ENCODE data around the gene CIROP. TPM values are rescaled to one million over a fixed set of nuclear protein-coding genes. Genes with fewer than 3 reads are reported as not detected.

CIROP gene
- 0.01 and 0.03 TPM in 2 replicates for polyA plus RNA-seq (2013)

DNA sequence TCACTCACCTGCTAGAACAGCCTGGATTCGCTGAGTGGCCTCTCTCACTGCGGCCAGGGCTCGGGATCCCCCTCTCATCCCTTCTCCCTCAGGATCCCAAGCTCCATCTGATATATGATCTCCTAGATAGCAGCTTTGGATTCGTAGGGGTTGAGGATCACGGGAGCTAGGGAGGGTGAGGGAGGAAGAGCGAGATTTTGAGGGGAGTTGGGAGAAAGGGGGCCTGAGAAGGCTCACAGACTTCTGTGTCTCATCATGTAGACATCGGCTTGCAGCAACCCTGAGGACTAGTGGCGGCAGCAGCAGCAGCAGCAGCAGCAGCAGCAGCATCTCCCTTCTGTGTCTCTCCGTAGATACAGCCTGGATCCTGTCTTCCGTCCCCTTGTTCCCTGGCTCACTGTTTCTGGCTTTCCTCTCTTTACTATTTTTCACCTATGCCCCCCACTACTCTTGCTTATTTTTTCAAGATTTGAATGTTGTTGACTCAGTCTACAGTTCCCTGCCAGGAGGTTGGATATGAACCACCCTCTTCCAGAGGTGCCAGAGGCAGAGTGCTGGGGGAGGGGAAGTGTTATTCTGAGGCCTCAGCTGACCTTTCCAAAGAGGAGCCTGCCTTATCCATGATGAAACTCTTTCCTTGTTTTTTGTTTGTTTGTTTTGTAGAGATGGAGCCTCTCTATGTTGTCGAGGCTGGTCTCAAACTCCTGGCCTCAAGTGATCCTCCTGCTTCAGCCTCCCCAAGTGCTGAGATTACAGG lies at the start of gene CIROP:
TSS of gene CIROP (minus strand) at position 399 of the 757 bp plus-strand sequence. CDS start at position 330, 69 bp downstream.
- Histone ChIP-seq H4K8ac (ENCODE audit: low read depth, low read length) (no peak within 1 kb of the TSS), H3K14ac (ENCODE audit: low read length) (no peak within 1 kb of the TSS), H4K12ac (ENCODE audit: low read depth, low read length) (no peak within 1 kb of the TSS), H3K9ac (ENCODE audit: low read length) (no peak within 1 kb of the TSS), H3K4ac (ENCODE audit: low read depth, low read length) (no peak within 1 kb of the TSS), H2AFZ (ENCODE audit: insufficient read depth, low read length, poor library complexity) (no peak within 1 kb of the TSS), H3K79me1 (ENCODE audit: low read length) (no peaks in the 10 kb centered on the region), H3K9me3 (ENCODE audit: insufficient read depth, low read depth, low read length) (no peaks in the 10 kb centered on the region), H3K4me3 (ENCODE audit: low read depth, low read length) (no peak within 1 kb of the TSS), H2BK120ac (ENCODE audit: insufficient read depth, low read length, poor library complexity) (no peak within 1 kb of the TSS), H3K18ac (ENCODE audit: low read length) (no peak within 1 kb of the TSS), H3K4me1 (ENCODE audit: control insufficient read depth in 1 of 2, insufficient read depth in 2 of 2, low read length in 2 of 2) (peaks cover 0 to 2% of the 10 kb centered on the region in 2 experiments), H3K27ac (ENCODE audit: low read depth, low read length) (no peak within 1 kb of the TSS), H3K4me2 (ENCODE audit: low read length) (no peak within 1 kb of the TSS), H2BK5ac (ENCODE audit: low read depth, low read length, poor library complexity) (no peak within 1 kb of the TSS), H3K27me3 (ENCODE audit: insufficient read depth, low read length) (no peaks in the 10 kb centered on the region), H4K91ac (ENCODE audit: low read depth, low read length) (no peak within 1 kb of the TSS), H3K79me2 (ENCODE audit: control insufficient read depth, insufficient read depth, low read length, poor library complexity) (no peaks in the 10 kb centered on the region), H2AK5ac (ENCODE audit: low read length) (no peak within 1 kb of the TSS), H3K36me3 (ENCODE audit: control insufficient read depth in 1 of 2, insufficient read depth in 2 of 2, low read length in 2 of 2) (no peaks in the 10 kb centered on the region), H2BK12ac (ENCODE audit: low read length) (no peak within 1 kb of the TSS), H3K23ac (ENCODE audit: low read length) (no peak within 1 kb of the TSS)
- no peak for DNase-seq
- WGBS (ENCODE audit: extremely low coverage, insufficient coverage, insufficient read length) = no CpG with 5 or more reads among the region's 11 CpGs

- no peaks in the 10 kb centered on the region for H3K27me3 ChIP-seq (ENCODE audit: insufficient read depth, low read length)
- peak overlapping the region; percentile 29 for H3K14ac ChIP-seq (ENCODE audit: low read length)
- H3K4me2 ChIP-seq (ENCODE audit: low read length) = no peak overlapping the region
- peaks cover 3 to 10% of the 10 kb centered on the region in 2 experiments for H3K36me3 ChIP-seq (ENCODE audit: control insufficient read depth in 1 of 2, insufficient read depth in 2 of 2, low read length in 2 of 2)
- H2BK120ac ChIP-seq (ENCODE audit: insufficient read depth, low read length, poor library complexity) = peak overlapping the region; percentile 0
- peak overlapping the region; percentile 47 for H2BK12ac ChIP-seq (ENCODE audit: low read length)
- H4K8ac ChIP-seq (ENCODE audit: low read depth, low read length) = peak overlapping the region; percentile 7
- H2BK5ac ChIP-seq (ENCODE audit: low read depth, low read length, poor library complexity) = peak overlapping the region; percentile 19
- peak overlapping the region; percentile 2 for H3K18ac ChIP-seq (ENCODE audit: low read length)
- peak overlapping the region; percentile 9 for H4K12ac ChIP-seq (ENCODE audit: low read depth, low read length)
- peak overlapping the region; percentile 26 for H4K91ac ChIP-seq (ENCODE audit: low read depth, low read length)
- H3K79me1 ChIP-seq (ENCODE audit: low read length) = peaks cover 12% of the 10 kb centered on the region
- peak in 1 of 2 donors; percentile 52 for DNase-seq
- peak overlapping the region; percentile 68 for H2AK5ac ChIP-seq (ENCODE audit: low read length)
- H3K23ac ChIP-seq (ENCODE audit: low read length) = no peak overlapping the region
- no CpG with 5 or more reads among the region's 28 CpGs for WGBS (ENCODE audit: extremely low coverage, insufficient coverage, insufficient read length)
- H3K27ac ChIP-seq (ENCODE audit: low read depth, low read length) = peak overlapping the region; percentile 65
- no peaks in the 10 kb centered on the region for H3K79me2 ChIP-seq (ENCODE audit: control insufficient read depth, insufficient read depth, low read length, poor library complexity)
- no peak overlapping the region for H3K4me3 ChIP-seq (ENCODE audit: low read depth, low read length)
- H3K9me3 ChIP-seq (ENCODE audit: insufficient read depth, low read depth, low read length) = no peaks in the 10 kb centered on the region
- H3K9ac ChIP-seq (ENCODE audit: low read length) = no peak overlapping the region
- peaks cover 18 to 27% of the 10 kb centered on the region in 2 experiments for H3K4me1 ChIP-seq (ENCODE audit: control insufficient read depth in 1 of 2, insufficient read depth in 2 of 2, low read length in 2 of 2)
- H3K4ac ChIP-seq (ENCODE audit: low read depth, low read length) = no peak overlapping the region
- H2AFZ ChIP-seq (ENCODE audit: insufficient read depth, low read length, poor library complexity) = peak overlapping the region; percentile 19
Observed at GRCh38 chr14:23153851-23154796, 49.3 kb upstream of the CIROP start.

- H2AFZ ChIP-seq (ENCODE audit: insufficient read depth, low read length, poor library complexity) = no peak overlapping the region
- no peak overlapping the region for H2BK12ac ChIP-seq (ENCODE audit: low read length)
- no peak overlapping the region for H3K4ac ChIP-seq (ENCODE audit: low read depth, low read length)
- peaks cover 3 to 10% of the 10 kb centered on the region in 2 experiments for H3K36me3 ChIP-seq (ENCODE audit: control insufficient read depth in 1 of 2, insufficient read depth in 2 of 2, low read length in 2 of 2)
- H3K4me2 ChIP-seq (ENCODE audit: low read length) = no peak overlapping the region
- no peak overlapping the region for H3K4me3 ChIP-seq (ENCODE audit: low read depth, low read length)
- H2AK5ac ChIP-seq (ENCODE audit: low read length) = no peak overlapping the region
- no peaks in the 10 kb centered on the region for H3K27me3 ChIP-seq (ENCODE audit: insufficient read depth, low read length)
- no peak overlapping the region for H4K91ac ChIP-seq (ENCODE audit: low read depth, low read length)
- no peak overlapping the region for H2BK5ac ChIP-seq (ENCODE audit: low read depth, low read length, poor library complexity)
- DNase-seq = no peak
- H3K4me1 ChIP-seq (ENCODE audit: control insufficient read depth in 1 of 2, insufficient read depth in 2 of 2, low read length in 2 of 2) = peaks cover 21 to 37% of the 10 kb centered on the region in 2 experiments
- H3K9me3 ChIP-seq (ENCODE audit: insufficient read depth, low read depth, low read length) = no peaks in the 10 kb centered on the region
- peaks cover 18% of the 10 kb centered on the region for H3K79me1 ChIP-seq (ENCODE audit: low read length)
- no peak overlapping the region for H2BK120ac ChIP-seq (ENCODE audit: insufficient read depth, low read length, poor library complexity)
- H3K9ac ChIP-seq (ENCODE audit: low read length) = no peak overlapping the region
- no CpG with 5 or more reads among the region's 2 CpGs for whole genome bisulfite sequencing (ENCODE audit: extremely low coverage, insufficient coverage, insufficient read length)
- H3K79me2 ChIP-seq (ENCODE audit: control insufficient read depth, insufficient read depth, low read length, poor library complexity) = no peaks in the 10 kb centered on the region
- H3K23ac ChIP-seq (ENCODE audit: low read length) = no peak overlapping the region
- no peak overlapping the region for H4K12ac ChIP-seq (ENCODE audit: low read depth, low read length)
- H3K18ac ChIP-seq (ENCODE audit: low read length) = no peak overlapping the region
- no peak overlapping the region for H4K8ac ChIP-seq (ENCODE audit: low read depth, low read length)
- H3K27ac ChIP-seq (ENCODE audit: low read depth, low read length) = no peak overlapping the region
- no peak overlapping the region for H3K14ac ChIP-seq (ENCODE audit: low read length)
Observed at GRCh38 chr14:23151342-23151741, 46.6 kb upstream of the CIROP start.

GRCh38 chr14:23149745-23150144 lies 45.0 kb upstream of the CIROP start:
- Histone ChIP-seq H3K27ac (ENCODE audit: low read depth, low read length) (no peak overlapping the region), H3K79me1 (ENCODE audit: low read length) (peaks cover 18% of the 10 kb centered on the region), H2BK120ac (ENCODE audit: insufficient read depth, low read length, poor library complexity) (no peak overlapping the region), H3K4me3 (ENCODE audit: low read depth, low read length) (no peak overlapping the region), H3K4me2 (ENCODE audit: low read length) (no peak overlapping the region), H3K9me3 (ENCODE audit: insufficient read depth, low read depth, low read length) (no peaks in the 10 kb centered on the region), H3K79me2 (ENCODE audit: control insufficient read depth, insufficient read depth, low read length, poor library complexity) (no peaks in the 10 kb centered on the region), H2AFZ (ENCODE audit: insufficient read depth, low read length, poor library complexity) (no peak overlapping the region), H2AK5ac (ENCODE audit: low read length) (no peak overlapping the region), H3K14ac (ENCODE audit: low read length) (no peak overlapping the region), H4K91ac (ENCODE audit: low read depth, low read length) (no peak overlapping the region), H3K27me3 (ENCODE audit: insufficient read depth, low read length) (no peaks in the 10 kb centered on the region), H3K4ac (ENCODE audit: low read depth, low read length) (no peak overlapping the region), H2BK5ac (ENCODE audit: low read depth, low read length, poor library complexity) (no peak overlapping the region), H3K4me1 (ENCODE audit: control insufficient read depth in 1 of 2, insufficient read depth in 2 of 2, low read length in 2 of 2) (peaks cover 20 to 37% of the 10 kb centered on the region in 2 experiments), H3K23ac (ENCODE audit: low read length) (no peak overlapping the region), H3K18ac (ENCODE audit: low read length) (no peak overlapping the region), H4K12ac (ENCODE audit: low read depth, low read length) (no peak overlapping the region), H3K9ac (ENCODE audit: low read length) (no peak overlapping the region), H3K36me3 (ENCODE audit: control insufficient read depth in 1 of 2, insufficient read depth in 2 of 2, low read length in 2 of 2) (peaks cover 3 to 10% of the 10 kb centered on the region in 2 experiments), H2BK12ac (ENCODE audit: low read length) (no peak overlapping the region), H4K8ac (ENCODE audit: low read depth, low read length) (no peak overlapping the region)
- DNase-seq = no peak
